GM23338 (cell line): ENCODE measurements around the gene UBL7. TPM values are rescaled to one million over a fixed set of nuclear protein-coding genes. Genes with fewer than 3 reads are reported as not detected.

ENCODE experiments used
- ATAC-seq: fragments of 200-7000 bp; cut with Tn5 transposase; 3 replicates; pipeline ENCODE4 v1.9.1; 2020
- DNase-seq: peaks from one replicate; pipeline ENCODE4 v3.0.0-alpha.2; 2015; ENCODE audit warnings: low spot score
- H2AFZ ChIP-seq: fragments of 200-600 bp; sonication (generic); 2 replicates; pipeline ENCODE4 v1.8.0; 2016; ENCODE audit warnings: antibody characterized with exemption, mild to moderate bottlenecking, moderate library complexity
- H3F3A ChIP-seq: fragments of 200-600 bp; sonication (generic); replicated peaks from 2 replicates; pipeline ENCODE4 v1.8.0; 2017; ENCODE audit warnings: antibody characterized with exemption, mixed run types, low read depth
- H3K27ac ChIP-seq: fragments of 200-600 bp; sonication (generic); 2 replicates; pipeline ENCODE4 v1.6.1; 2016; ENCODE audit warnings: low read depth
- H3K27me3 ChIP-seq: fragments of 200-600 bp; sonication (generic); 2 replicates; pipeline ENCODE4 v1.8.0; 2016; ENCODE audit warnings: mild to moderate bottlenecking, mixed run types, moderate library complexity; ENCODE audit not compliant: insufficient read depth
- H3K36me3 ChIP-seq: fragments of 200-600 bp; sonication (generic); 2 replicates; pipeline ENCODE4 v1.8.0; 2016; ENCODE audit warnings: mild to moderate bottlenecking; ENCODE audit not compliant: insufficient read depth
- H3K4me1 ChIP-seq: fragments of 200-600 bp; sonication (generic); 2 replicates; pipeline ENCODE4 v1.8.0; 2016; ENCODE audit warnings: mild to moderate bottlenecking, moderate library complexity; ENCODE audit not compliant: insufficient read depth
- H3K4me2 ChIP-seq: fragments of 200-600 bp; sonication (generic); 2 replicates; pipeline ENCODE4 v1.7.1; 2017; ENCODE audit warnings: mixed run types
- H3K4me3 ChIP-seq: fragments of 200-600 bp; sonication (generic); 2 replicates; pipeline ENCODE4 v1.6.1; 2016; ENCODE audit warnings: mixed run types
- H3K79me2 ChIP-seq: fragments of 200-600 bp; sonication (generic); replicated peaks from 2 replicates; pipeline ENCODE4 v1.8.0; 2017; ENCODE audit warnings: mild to moderate bottlenecking; ENCODE audit not compliant: insufficient read depth
- H3K9me2 ChIP-seq: fragments of 200-600 bp; sonication (generic); 2 replicates; pipeline ENCODE4 v1.8.0; 2017; ENCODE audit not compliant: insufficient read depth
- H4K20me1 ChIP-seq: fragments of 200-600 bp; sonication (generic); replicated peaks from 2 replicates; pipeline ENCODE4 v1.8.0; 2017; ENCODE audit warnings: mild to moderate bottlenecking; ENCODE audit not compliant: insufficient read depth
- H3K27ac Mint-ChIP-seq: 2 replicates; pipeline ENCODE4 v1.8.0; 2020; ENCODE audit warnings: inconsistent platforms, mild to moderate bottlenecking, moderate library complexity, mixed read lengths
- H3K27me3 Mint-ChIP-seq: 3 replicates; pipeline ENCODE4 v1.8.0; 2022; ENCODE audit warnings: low read depth, mild to moderate bottlenecking, moderate library complexity, mixed read lengths, inconsistent platforms; ENCODE audit not compliant: insufficient read depth, poor library complexity
- H3K36me3 Mint-ChIP-seq: 3 replicates; pipeline ENCODE4 v1.8.0; 2021; ENCODE audit warnings: low read depth, mild to moderate bottlenecking, inconsistent platforms, moderate library complexity, mixed read lengths
- H3K4me1 Mint-ChIP-seq: 3 replicates; pipeline ENCODE4 v1.8.0; 2020; ENCODE audit warnings: mild to moderate bottlenecking, inconsistent platforms, mixed read lengths
- H3K4me3 Mint-ChIP-seq: 3 replicates; pipeline ENCODE4 v1.8.0; 2021; ENCODE audit warnings: moderate library complexity, mild to moderate bottlenecking, inconsistent platforms, mixed read lengths
- H3K9me3 Mint-ChIP-seq: 3 replicates; pipeline ENCODE4 v1.8.0; 2020; ENCODE audit warnings: moderate library complexity, mild to moderate bottlenecking, inconsistent platforms, mixed read lengths
- CREB1 ChIP-seq: fragments of 250-450 bp; sonication (Bioruptor Pico); IDR thresholded peaks from 2 replicates; pipeline ENCODE4 v1.5.0; 2020; ENCODE audit warnings: low read depth, mild to moderate bottlenecking, moderate library complexity
- EZH2 ChIP-seq: fragments of 200-600 bp; sonication (generic); IDR thresholded peaks from one replicate; pipeline ENCODE4 v1.8.0; 2017; ENCODE audit warnings: antibody characterized with exemption, mild to moderate bottlenecking, low read depth; ENCODE audit not compliant: unreplicated experiment
- EZH2phosphoT487 ChIP-seq: fragments of 200-600 bp; sonication (generic); IDR thresholded peaks from one replicate; pipeline ENCODE4 v1.8.1; 2018; ENCODE audit warnings: antibody characterized with exemption; ENCODE audit not compliant: unreplicated experiment
- JUNB ChIP-seq: IDR thresholded peaks from one replicate; pipeline ENCODE4 v1.6.1; 2016; ENCODE audit warnings: antibody characterized with exemption; ENCODE audit not compliant: unreplicated experiment
- NANOG ChIP-seq: IDR thresholded peaks from 2 replicates; pipeline ENCODE4 v1.6.1; 2016; ENCODE audit warnings: antibody characterized with exemption, borderline replicate concordance
- POLR2AphosphoS5 ChIP-seq: IDR thresholded peaks from 2 replicates; pipeline ENCODE4 v1.6.1; 2016; ENCODE audit warnings: antibody characterized with exemption, low read depth
- STAT1 ChIP-seq: IDR thresholded peaks from one replicate; pipeline ENCODE4 v1.6.1; 2016; ENCODE audit warnings: antibody characterized with exemption; ENCODE audit not compliant: unreplicated experiment
- ZNF114 ChIP-seq: fragments of 250-450 bp; sonication (Bioruptor Pico); IDR thresholded peaks from 2 replicates; pipeline ENCODE4 v1.5.0; 2020; ENCODE audit warnings: mild to moderate bottlenecking, moderate library complexity
- ZNF331 ChIP-seq: fragments of 250-450 bp; sonication (Bioruptor Pico); IDR thresholded peaks from 2 replicates; pipeline ENCODE4 v1.5.0; 2020; ENCODE audit warnings: low read depth, mild to moderate bottlenecking, moderate library complexity
- polyA plus RNA-seq: library from polyadenylated mRNA; unstranded; fragments of >200 nt; fragmentation: Nextera tagmentation; extraction: Ambion mirVana; gene quantifications from 2 replicates; pipeline ENCODE4 v1.2.1, GENCODE V29; 2016
- total RNA-seq: library from RNA; depleted of rRNA; stranded (reverse); fragments of >200 nt; shearing (Covaris generic); gene quantifications from 2 replicates; pipeline ENCODE4 v1.2.3, GENCODE V29; 2014
- TF ChIP-seq, protein P1 (sequence below): IDR thresholded peaks from one replicate; pipeline ENCODE4 v1.6.1; 2018; ENCODE audit warnings: antibody characterized with exemption; ENCODE audit not compliant: unreplicated experiment
- TF ChIP-seq, protein P2 (sequence below): IDR thresholded peaks from 2 replicates; pipeline ENCODE4 v1.6.1; 2016; ENCODE audit warnings: antibody characterized with exemption
- TF ChIP-seq, protein P3 (sequence below), 2 experiments: fragments of 200-600 bp in 1 of 2; sonication (generic) in 1 of 2; conservative IDR thresholded peaks; 2 replicates each; pipeline versions ENCODE4 v1.5.1 to v1.6.1; 2016 to 2017; ENCODE audit warnings: antibody characterized with exemption in 2 of 2, low read depth in 2 of 2, mild to moderate bottlenecking in 2 of 2, moderate library complexity in 1 of 2
- TF ChIP-seq, protein P4 (sequence below): fragments of 250-450 bp; sonication (Bioruptor Pico); IDR thresholded peaks from 2 replicates; pipeline ENCODE4 v1.5.0; 2020; ENCODE audit warnings: mild to moderate bottlenecking, moderate library complexity

Gene UBL7
- total and polyA plus RNA-seq, 2 experiments from 2014 or later = 73.7 to 99.2 TPM

DNA sequence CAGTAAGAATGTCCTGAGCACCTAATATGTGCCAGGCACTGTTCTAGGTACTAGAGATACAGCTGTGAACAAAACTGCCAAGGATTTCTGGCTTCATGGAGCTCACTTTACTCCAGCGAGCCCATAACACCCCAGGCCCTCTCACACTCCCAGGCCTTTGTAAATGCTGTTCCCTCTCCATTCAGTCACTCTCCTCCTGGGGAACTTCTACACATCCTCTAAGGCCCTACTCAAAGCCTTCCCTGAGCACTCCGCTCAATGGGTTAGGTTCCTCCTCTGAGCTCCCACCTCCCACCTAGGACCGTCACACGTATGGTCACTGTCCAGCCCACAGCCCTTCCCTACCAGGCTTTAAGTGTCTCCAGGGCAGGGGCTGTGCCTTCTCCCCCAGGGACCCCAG, 54.4 kb downstream of the UBL7 start:
- Histone ChIP-seq H2AFZ (no peak overlapping the region), H3K27ac (no peak overlapping the region), H3K79me2 (no peaks in the 10 kb centered on the region), H3F3A (no peaks in the 10 kb centered on the region), H4K20me1 (no peaks in the 10 kb centered on the region), H3K27me3 (no peaks in the 10 kb centered on the region), H3K4me3 (no peak overlapping the region), H3K4me1 (peaks cover 3% of the 10 kb centered on the region; the same call in 1 of the 2 replicates), H3K9me2 (no peaks in the 10 kb centered on the region), H3K4me2 (no peak overlapping the region), H3K36me3 (no peaks in the 10 kb centered on the region)
- Mint-ChIP-seq H3K4me3 (no peak overlapping the region), H3K4me1 (peaks cover 13% of the 10 kb centered on the region), H3K27me3 (peaks cover 11% of the 10 kb centered on the region), H3K9me3 (no peaks in the 10 kb centered on the region), H3K27ac (no peak overlapping the region), H3K36me3 (no peaks in the 10 kb centered on the region)
- DNase-seq (no peak), ATAC-seq (no peak)
- TF ChIP-seq, protein P1, sequence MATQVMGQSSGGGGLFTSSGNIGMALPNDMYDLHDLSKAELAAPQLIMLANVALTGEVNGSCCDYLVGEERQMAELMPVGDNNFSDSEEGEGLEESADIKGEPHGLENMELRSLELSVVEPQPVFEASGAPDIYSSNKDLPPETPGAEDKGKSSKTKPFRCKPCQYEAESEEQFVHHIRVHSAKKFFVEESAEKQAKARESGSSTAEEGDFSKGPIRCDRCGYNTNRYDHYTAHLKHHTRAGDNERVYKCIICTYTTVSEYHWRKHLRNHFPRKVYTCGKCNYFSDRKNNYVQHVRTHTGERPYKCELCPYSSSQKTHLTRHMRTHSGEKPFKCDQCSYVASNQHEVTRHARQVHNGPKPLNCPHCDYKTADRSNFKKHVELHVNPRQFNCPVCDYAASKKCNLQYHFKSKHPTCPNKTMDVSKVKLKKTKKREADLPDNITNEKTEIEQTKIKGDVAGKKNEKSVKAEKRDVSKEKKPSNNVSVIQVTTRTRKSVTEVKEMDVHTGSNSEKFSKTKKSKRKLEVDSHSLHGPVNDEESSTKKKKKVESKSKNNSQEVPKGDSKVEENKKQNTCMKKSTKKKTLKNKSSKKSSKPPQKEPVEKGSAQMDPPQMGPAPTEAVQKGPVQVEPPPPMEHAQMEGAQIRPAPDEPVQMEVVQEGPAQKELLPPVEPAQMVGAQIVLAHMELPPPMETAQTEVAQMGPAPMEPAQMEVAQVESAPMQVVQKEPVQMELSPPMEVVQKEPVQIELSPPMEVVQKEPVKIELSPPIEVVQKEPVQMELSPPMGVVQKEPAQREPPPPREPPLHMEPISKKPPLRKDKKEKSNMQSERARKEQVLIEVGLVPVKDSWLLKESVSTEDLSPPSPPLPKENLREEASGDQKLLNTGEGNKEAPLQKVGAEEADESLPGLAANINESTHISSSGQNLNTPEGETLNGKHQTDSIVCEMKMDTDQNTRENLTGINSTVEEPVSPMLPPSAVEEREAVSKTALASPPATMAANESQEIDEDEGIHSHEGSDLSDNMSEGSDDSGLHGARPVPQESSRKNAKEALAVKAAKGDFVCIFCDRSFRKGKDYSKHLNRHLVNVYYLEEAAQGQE = no peak
- TF ChIP-seq POLR2AphosphoS5 (no peak), JUNB (no peak), ZNF114 (CRISPR knock-in tag) (no peak), NANOG (no peak), EZH2 (no peak), STAT1 (no peak), EZH2phosphoT487 (no peak), CREB1 (CRISPR knock-in tag) (no peak), ZNF331 (no peak)
- TF ChIP-seq, protein P2, sequence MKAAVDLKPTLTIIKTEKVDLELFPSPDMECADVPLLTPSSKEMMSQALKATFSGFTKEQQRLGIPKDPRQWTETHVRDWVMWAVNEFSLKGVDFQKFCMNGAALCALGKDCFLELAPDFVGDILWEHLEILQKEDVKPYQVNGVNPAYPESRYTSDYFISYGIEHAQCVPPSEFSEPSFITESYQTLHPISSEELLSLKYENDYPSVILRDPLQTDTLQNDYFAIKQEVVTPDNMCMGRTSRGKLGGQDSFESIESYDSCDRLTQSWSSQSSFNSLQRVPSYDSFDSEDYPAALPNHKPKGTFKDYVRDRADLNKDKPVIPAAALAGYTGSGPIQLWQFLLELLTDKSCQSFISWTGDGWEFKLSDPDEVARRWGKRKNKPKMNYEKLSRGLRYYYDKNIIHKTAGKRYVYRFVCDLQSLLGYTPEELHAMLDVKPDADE = no peak
- TF ChIP-seq, protein P3, sequence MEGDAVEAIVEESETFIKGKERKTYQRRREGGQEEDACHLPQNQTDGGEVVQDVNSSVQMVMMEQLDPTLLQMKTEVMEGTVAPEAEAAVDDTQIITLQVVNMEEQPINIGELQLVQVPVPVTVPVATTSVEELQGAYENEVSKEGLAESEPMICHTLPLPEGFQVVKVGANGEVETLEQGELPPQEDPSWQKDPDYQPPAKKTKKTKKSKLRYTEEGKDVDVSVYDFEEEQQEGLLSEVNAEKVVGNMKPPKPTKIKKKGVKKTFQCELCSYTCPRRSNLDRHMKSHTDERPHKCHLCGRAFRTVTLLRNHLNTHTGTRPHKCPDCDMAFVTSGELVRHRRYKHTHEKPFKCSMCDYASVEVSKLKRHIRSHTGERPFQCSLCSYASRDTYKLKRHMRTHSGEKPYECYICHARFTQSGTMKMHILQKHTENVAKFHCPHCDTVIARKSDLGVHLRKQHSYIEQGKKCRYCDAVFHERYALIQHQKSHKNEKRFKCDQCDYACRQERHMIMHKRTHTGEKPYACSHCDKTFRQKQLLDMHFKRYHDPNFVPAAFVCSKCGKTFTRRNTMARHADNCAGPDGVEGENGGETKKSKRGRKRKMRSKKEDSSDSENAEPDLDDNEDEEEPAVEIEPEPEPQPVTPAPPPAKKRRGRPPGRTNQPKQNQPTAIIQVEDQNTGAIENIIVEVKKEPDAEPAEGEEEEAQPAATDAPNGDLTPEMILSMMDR (conservative IDR thresholded peaks at IDR 0.05; ENCODE audit: low read depth in 2 of 2) = no peak
- TF ChIP-seq, protein P4, sequence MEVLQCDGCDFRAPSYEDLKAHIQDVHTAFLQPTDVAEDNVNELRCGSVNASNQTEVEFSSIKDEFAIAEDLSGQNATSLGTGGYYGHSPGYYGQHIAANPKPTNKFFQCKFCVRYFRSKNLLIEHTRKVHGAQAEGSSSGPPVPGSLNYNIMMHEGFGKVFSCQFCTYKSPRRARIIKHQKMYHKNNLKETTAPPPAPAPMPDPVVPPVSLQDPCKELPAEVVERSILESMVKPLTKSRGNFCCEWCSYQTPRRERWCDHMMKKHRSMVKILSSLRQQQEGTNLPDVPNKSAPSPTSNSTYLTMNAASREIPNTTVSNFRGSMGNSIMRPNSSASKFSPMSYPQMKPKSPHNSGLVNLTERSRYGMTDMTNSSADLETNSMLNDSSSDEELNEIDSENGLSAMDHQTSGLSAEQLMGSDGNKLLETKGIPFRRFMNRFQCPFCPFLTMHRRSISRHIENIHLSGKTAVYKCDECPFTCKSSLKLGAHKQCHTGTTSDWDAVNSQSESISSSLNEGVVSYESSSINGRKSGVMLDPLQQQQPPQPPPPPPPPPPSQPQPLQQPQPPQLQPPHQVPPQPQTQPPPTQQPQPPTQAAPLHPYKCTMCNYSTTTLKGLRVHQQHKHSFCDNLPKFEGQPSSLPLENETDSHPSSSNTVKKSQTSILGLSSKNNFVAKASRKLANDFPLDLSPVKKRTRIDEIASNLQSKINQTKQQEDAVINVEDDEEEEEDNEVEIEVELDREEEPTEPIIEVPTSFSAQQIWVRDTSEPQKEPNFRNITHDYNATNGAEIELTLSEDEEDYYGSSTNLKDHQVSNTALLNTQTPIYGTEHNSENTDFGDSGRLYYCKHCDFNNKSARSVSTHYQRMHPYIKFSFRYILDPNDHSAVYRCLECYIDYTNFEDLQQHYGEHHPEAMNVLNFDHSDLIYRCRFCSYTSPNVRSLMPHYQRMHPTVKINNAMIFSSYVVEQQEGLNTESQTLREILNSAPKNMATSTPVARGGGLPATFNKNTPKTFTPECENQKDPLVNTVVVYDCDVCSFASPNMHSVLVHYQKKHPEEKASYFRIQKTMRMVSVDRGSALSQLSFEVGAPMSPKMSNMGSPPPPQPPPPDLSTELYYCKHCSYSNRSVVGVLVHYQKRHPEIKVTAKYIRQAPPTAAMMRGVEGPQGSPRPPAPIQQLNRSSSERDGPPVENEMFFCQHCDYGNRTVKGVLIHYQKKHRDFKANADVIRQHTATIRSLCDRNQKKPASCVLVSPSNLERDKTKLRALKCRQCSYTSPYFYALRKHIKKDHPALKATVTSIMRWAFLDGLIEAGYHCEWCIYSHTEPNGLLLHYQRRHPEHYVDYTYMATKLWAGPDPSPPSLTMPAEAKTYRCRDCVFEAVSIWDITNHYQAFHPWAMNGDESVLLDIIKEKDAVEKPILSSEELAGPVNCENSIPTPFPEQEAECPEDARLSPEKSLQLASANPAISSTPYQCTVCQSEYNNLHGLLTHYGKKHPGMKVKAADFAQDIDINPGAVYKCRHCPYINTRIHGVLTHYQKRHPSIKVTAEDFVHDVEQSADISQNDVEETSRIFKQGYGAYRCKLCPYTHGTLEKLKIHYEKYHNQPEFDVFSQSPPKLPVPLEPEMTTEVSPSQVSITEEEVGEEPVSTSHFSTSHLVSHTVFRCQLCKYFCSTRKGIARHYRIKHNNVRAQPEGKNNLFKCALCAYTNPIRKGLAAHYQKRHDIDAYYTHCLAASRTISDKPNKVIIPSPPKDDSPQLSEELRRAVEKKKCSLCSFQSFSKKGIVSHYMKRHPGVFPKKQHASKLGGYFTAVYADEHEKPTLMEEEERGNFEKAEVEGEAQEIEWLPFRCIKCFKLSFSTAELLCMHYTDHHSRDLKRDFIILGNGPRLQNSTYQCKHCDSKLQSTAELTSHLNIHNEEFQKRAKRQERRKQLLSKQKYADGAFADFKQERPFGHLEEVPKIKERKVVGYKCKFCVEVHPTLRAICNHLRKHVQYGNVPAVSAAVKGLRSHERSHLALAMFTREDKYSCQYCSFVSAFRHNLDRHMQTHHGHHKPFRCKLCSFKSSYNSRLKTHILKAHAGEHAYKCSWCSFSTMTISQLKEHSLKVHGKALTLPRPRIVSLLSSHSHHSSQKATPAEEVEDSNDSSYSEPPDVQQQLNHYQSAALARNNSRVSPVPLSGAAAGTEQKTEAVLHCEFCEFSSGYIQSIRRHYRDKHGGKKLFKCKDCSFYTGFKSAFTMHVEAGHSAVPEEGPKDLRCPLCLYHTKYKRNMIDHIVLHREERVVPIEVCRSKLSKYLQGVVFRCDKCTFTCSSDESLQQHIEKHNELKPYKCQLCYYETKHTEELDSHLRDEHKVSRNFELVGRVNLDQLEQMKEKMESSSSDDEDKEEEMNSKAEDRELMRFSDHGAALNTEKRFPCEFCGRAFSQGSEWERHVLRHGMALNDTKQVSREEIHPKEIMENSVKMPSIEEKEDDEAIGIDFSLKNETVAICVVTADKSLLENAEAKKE (CRISPR knock-in tag) = no peak
